Posterior vena cava (tissue), 2 donors: ENCODE results near the gene ERC2. TPM values are rescaled to one million over a fixed set of nuclear protein-coding genes. Genes with fewer than 3 reads are reported as not detected.

ENCODE experiments used
- DNase-seq: peaks from one replicate; pipeline ENCODE4 v3.0.0-alpha.2; 2020; ENCODE audit warnings: low spot score
- intact Hi-C, 2 donors: fragments of 100-400 bp; cut with DNase I; formaldehyde crosslinking; loops; one replicate each; pipeline versions ENCODE4 v1.14.1 to v1.14.2; 2022 to 2023
- total RNA-seq, 2 donors: library from RNA; stranded (reverse); fragmentation: NEBNext Ultra II Directional; extraction: Animal tissue kit (Norgen Biotek cat#: 25700); gene quantifications; one replicate each; pipeline ENCODE4 v1.2.1, GENCODE V29; 2021
- donor health status: DM: yes; HTN: yes; CAD: no.
- donor health status: DM: yes; HTN: yes; CAD: no.

The ERC2 gene
- total RNA-seq, 2 donors from 2014 or later, result 0.14 TPM

- intact Hi-C loops, result no loop called here
- DNase-seq, result no peak
Measured at GRCh38 chr3:55771503-55771902, 696.8 kb downstream of the ERC2 start.

GRCh38 chr3:55770077-55770476, 698.2 kb downstream of the ERC2 start:
- intact Hi-C loops, result no loop called here
- no peak for DNase-seq

- no peak for DNase-seq
- intact Hi-C loops, result no loop called here
Measured at GRCh38 chr3:55766753-55767152, 701.5 kb downstream of the ERC2 start.

- intact Hi-C loops, result no loop called here
- no peak for DNase-seq
Measured at GRCh38 chr3:55765906-55766701, 702.2 kb downstream of the ERC2 start.

GRCh38 chr3:55765398-55765797, 702.9 kb downstream of the ERC2 start:
- intact Hi-C loops, result no loop called here
- DNase-seq, result no peak

- DNase-seq, result no peak
- intact Hi-C loops, result no loop called here
Measured at GRCh38 chr3:55756976-55757375, 711.3 kb downstream of the ERC2 start.

DNA sequence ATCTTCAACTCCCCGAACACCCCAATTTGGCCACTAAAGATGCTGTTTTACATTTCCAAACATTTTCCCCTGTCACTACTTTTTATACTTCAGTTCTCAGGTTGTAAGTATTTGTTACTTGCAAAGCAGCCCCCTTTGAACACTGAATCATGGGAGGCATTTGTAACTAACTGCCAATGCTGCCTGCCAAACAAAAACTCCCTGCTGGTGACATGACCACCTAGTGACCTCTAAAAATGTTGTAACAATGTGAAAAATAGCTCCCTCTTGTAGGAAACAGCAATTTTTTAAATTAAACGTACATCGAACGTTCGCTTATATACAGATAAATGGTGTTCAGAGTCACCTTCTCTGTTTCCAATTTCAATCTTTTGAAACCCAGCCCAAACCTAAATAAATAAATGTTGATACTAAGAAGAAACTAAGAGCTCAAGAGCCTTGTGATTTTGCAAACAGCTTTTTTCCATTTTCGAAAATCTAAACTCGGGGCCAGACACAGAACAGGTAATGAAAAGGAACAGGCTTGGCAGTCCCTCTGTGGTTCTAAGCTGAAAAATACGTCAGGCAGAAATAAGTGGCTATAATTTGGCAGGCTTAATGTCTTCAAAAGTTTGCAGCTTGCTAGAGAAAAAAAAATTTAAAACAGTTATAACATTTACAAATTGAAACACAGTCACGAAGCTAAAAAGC, 712.6 kb downstream of the ERC2 start:
- intact Hi-C loops, result no loop called here
- DNase-seq, result no peak

DNA sequence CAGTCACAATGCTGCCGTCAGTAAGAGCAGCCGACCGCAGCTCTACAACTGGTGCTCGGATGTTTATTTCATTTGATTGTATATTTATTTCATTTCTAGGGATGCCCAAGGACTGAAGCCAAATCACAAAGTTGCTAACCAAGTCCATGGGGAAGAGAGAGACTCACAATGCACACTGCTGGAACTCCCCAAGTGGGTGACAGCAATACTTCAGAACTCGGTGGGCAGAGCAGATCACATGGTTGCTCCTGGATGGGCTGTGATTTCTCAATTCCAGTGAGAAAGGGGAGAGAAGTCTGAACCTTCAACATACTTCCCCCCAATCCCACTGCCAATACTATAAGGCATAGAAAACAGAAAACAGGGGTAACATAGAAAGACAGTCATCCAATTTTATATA, 715.4 kb downstream of the ERC2 start:
- no peak for DNase-seq
- intact Hi-C loops, result no loop called here

GRCh38 chr3:55751730-55752129, 716.5 kb downstream of the ERC2 start:
- intact Hi-C loops, result no loop called here
- no peak for DNase-seq

- no peak for DNase-seq
- intact Hi-C loops, result no loop called here
Measured at GRCh38 chr3:55750525-55750924, 717.7 kb downstream of the ERC2 start.

- DNase-seq, result no peak
- intact Hi-C loops, result loop anchor here in 1 of 2 donors (10.0 kb wide), 1 partner anchor 264 kb away; the partner anchor contains the start of gene WNT5A
Measured at GRCh38 chr3:55749036-55749435, 719.2 kb downstream of the ERC2 start.

DNA sequence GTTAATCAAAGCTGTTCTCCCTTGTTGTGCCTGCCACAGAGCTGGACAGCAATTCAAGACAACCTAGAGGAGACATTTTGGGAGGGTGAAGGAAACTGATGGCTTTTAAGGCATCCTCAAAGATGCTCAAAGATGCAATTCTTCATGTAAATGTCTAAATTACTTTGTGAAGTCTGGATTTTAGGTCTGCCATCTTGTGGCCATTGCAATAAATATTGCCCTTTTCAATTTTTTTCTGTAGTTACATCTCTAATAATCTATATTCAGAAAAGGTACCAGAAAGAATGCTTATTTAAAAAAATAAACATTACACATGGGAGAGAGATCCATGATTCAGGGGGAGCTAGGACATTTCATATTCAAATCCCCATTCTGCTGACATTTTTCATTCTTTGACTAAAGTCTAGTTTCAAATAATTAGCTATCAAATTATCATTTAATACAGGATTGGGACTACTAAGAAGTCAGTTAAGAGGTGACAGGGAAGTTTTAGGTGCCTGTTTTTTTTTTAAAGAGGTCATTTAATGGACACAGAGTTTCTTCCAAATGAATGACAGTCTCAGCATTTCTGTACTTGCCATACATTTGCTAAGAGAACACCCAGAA, 721.4 kb downstream of the ERC2 start:
- no peak for DNase-seq
- intact Hi-C loops, result loop anchor here in 1 of 2 donors (10.0 kb wide), 1 partner anchor 262 kb away; the partner anchor contains the start of gene WNT5A

DNA sequence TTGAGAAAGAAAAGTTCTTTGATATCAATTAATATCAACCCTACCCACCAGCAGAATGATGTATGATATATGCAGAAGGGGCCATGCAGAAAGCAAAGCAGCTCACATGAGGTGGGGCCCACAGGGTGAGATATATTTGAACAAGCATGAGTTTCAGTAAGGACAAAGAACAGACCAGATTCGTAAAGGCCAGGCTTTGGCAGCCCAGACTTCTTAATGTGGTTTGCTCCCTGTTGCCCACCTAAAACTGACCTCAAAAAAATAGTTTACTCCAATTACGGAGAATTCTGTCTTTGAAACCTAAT, 725.5 kb downstream of the ERC2 start:
- intact Hi-C loops, result loop anchor here in 1 of 2 donors (10.0 kb wide), 1 partner anchor 258 kb away; the partner anchor contains the start of gene WNT5A

DNA sequence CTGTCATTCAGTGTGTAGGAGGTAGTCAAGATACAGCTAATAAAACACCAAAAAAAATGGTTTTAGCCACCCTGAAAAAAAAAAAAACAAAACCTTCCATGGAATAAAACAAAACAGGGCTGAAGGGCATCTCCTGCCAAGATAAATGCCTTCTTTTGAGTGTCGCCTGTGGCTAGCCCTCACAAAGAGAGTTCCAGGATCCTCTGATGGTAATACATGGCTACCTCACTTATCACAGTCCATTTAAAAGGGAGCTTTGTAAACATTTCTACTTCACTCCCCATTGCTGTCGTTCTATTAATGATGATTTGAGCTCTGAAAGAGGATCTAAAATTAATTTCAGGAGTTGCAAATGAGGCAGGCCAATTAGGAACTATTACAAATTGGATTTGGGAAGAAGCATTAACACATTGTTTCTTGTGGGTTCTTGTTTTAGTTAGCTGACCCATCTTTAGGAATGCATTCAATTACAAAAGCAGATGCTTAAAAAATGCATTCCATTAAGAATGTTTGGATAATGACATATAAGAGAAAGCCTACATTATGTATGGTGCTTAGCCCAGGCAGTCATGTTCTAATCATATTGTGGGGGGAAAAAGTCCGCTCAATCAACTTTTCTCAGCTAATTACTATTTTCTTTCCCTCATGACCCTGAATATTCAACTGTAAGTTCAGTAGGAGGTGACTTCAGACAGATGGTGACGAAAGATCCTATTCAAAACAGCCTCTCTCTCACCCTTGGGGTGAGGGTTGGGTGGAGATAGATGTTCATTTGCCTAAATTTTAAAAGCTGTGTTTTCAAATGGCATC, 726.0 kb downstream of the ERC2 start:
- intact Hi-C loops, result loop anchor here in 1 of 2 donors (10.0 kb wide), 1 partner anchor 257 kb away; the partner anchor contains the start of gene WNT5A
- no peak for DNase-seq

More for the DNA sequence above, 725.5 kb downstream of the ERC2 start:
- no peak for DNase-seq

- no peak for DNase-seq
- intact Hi-C loops, result loop anchor here in 1 of 2 donors (10.0 kb wide), 1 partner anchor 252 kb away; the partner anchor contains the start of gene WNT5A
Measured at GRCh38 chr3:55737186-55737585, 731.1 kb downstream of the ERC2 start.

GRCh38 chr3:55735976-55736375, 732.3 kb downstream of the ERC2 start:
- intact Hi-C loops, result loop anchor here in 1 of 2 donors (10.0 kb wide), 1 partner anchor 251 kb away; the partner anchor contains the start of gene WNT5A
- DNase-seq, result no peak

DNA sequence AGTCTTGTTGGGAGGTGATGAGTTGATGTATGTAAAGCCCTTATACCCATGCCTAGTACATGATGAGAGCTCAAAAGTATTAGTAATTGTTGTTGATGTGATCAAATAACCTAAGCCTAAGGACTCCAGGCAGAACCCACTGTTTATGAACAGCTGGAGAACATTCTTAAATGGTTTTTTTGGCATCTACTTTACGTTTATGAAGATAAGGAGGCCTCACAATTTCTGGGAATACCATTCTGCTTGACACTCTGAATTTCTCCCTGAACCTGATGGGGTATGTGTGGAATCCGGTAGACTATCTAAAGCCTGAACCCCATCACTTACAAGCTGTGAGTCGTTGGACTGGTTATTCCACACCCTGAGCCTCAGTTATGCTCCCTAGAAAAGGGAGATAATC, 736.5 kb downstream of the ERC2 start:
- no peak for DNase-seq
- intact Hi-C loops, result loop anchor here in 1 of 2 donors (10.0 kb wide), 1 partner anchor 247 kb away; the partner anchor contains the start of gene WNT5A

DNA sequence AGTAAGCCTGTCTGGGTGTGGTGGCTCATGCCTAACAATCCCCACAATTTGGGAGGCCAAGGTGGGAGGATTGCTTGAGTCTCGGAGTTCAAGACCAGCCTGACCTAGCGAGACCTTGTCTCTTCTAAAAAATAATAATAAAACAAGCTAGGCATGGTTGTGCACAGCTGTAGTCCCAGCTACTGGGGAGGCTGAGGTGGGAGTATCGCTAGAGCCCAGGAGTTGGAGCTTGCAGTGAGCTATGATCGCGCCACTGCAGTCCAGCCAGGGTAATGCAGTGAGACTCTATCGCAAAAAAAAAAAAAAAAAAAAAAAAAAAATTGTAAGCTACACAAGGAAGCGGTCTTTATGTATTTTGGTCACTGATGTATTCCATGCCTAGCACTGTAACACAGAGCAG, 738.7 kb downstream of the ERC2 start:
- intact Hi-C loops, result no loop called here
- DNase-seq, result no peak

GRCh38 chr3:55728461-55729100, 739.7 kb downstream of the ERC2 start:
- no peak for DNase-seq
- intact Hi-C loops, result no loop called here
